Gastroesophageal sphincter (tissue), 3 donors: ENCODE data around the gene LDAH.

Source experiments
- POLR2A ChIP-seq, 2 donors: fragments of 450-650 bp; IDR thresholded peaks; one replicate each; pipeline ENCODE4 v1.6.1; 2017; ENCODE audit warnings: antibody characterized with exemption in 2 of 2, mild to moderate bottlenecking in 2 of 2, moderate library complexity in 1 of 2
- POLR2AphosphoS5 ChIP-seq: sonication (generic); formaldehyde crosslinking; IDR thresholded peaks from one replicate; pipeline ENCODE4 v1.6.1; 2017; ENCODE audit warnings: antibody characterized with exemption
- TF ChIP-seq, protein P1 (sequence below), 4 experiments: fragments of 200-600 bp in 2 of 4; fragments of 450-650 bp in 2 of 4; sonication (generic) in 1 of 4; IDR thresholded peaks; one replicate each; pipeline ENCODE4 v1.5.1; 2017 to 2019; ENCODE audit warnings: antibody characterized with exemption in 4 of 4, mild to moderate bottlenecking in 2 of 4, moderate library complexity in 2 of 4

DNA sequence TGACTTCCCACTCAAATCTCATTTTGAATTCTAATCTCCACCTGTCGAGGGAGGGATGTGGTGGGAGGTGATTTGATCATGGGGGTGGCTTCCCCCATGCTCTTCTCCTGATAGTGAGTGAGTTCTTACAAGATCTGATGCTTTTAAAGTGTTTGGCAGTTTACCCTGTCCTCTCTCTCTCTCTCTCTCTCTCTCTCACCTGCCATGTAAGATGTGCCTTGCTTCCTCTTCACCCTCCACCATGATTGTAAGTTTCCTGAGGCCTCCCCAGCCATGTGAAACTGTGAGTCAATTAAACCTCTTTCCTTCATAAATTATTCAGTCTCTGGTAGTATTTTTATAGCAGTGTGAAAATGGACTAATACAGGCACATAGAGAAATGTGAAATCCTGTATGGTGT is 7.0 kb upstream of the LDAH start:
- TF ChIP-seq POLR2A (IDR thresholded peaks at IDR 0.05) (no peak), POLR2AphosphoS5 (no peak)
- TF ChIP-seq, protein P1, sequence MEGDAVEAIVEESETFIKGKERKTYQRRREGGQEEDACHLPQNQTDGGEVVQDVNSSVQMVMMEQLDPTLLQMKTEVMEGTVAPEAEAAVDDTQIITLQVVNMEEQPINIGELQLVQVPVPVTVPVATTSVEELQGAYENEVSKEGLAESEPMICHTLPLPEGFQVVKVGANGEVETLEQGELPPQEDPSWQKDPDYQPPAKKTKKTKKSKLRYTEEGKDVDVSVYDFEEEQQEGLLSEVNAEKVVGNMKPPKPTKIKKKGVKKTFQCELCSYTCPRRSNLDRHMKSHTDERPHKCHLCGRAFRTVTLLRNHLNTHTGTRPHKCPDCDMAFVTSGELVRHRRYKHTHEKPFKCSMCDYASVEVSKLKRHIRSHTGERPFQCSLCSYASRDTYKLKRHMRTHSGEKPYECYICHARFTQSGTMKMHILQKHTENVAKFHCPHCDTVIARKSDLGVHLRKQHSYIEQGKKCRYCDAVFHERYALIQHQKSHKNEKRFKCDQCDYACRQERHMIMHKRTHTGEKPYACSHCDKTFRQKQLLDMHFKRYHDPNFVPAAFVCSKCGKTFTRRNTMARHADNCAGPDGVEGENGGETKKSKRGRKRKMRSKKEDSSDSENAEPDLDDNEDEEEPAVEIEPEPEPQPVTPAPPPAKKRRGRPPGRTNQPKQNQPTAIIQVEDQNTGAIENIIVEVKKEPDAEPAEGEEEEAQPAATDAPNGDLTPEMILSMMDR (IDR thresholded peaks at IDR 0.05) = no peak
